Breast epithelium (tissue), 4 donors: Measurements from ENCODE around the gene SERPINI1. TPM values are rescaled to one million over a fixed set of nuclear protein-coding genes. Genes with fewer than 3 reads are reported as not detected.
"Not testable (repeated sequence)": the region's sequence is repeated elsewhere in the genome, so short reads cannot be mapped to it uniquely, and the experiment has no call there.

Experiments
- DNase-seq, 2 donors: peaks; one replicate each; pipeline ENCODE4 v3.0.0-alpha.2; 2019; ENCODE audit warnings: low spot score in 2 of 2
- H3K27ac ChIP-seq, 2 donors: fragments of 200-600 bp; sonication (generic) in 1 of 2; one replicate each; pipeline ENCODE4 v1.5.1; 2016 to 2019; ENCODE audit warnings: mild to moderate bottlenecking in 1 of 2
- H3K27me3 ChIP-seq, 2 donors: fragments of 200-600 bp; sonication (generic) in 1 of 2; one replicate each; pipeline versions ENCODE4 v1.5.1 to v1.6.0; 2017 to 2019; ENCODE audit warnings: control low read depth in 1 of 2, mild to moderate bottlenecking in 1 of 2
- H3K36me3 ChIP-seq: fragments of 200-600 bp; one replicate; pipeline ENCODE4 v1.5.1; 2019
- H3K4me1 ChIP-seq, 2 donors: fragments of 200-600 bp; sonication (generic); one replicate each; pipeline ENCODE4 v1.5.1; 2016 to 2019; ENCODE audit warnings: control low read depth in 1 of 2
- H3K4me3 ChIP-seq, 3 donors: fragments of 200-600 bp; sonication (generic); 1 replicate in 2 of 3; 2 replicates in 1 of 3; pipeline ENCODE4 v1.5.1; 2016 to 2019; ENCODE audit warnings: mild to moderate bottlenecking in 3 of 3, moderate library complexity in 2 of 3
- H3K9me3 ChIP-seq, 2 donors: fragments of 200-600 bp; sonication (generic) in 1 of 2; one replicate each; pipeline ENCODE4 v1.5.1; 2016 to 2019; ENCODE audit warnings: control low read depth in 1 of 2
- CTCF ChIP-seq, 3 donors: fragments of 450-650 bp; IDR thresholded peaks; one replicate each; pipeline ENCODE4 v1.5.1; 2016 to 2017; ENCODE audit warnings: antibody characterized with exemption in 3 of 3, mild to moderate bottlenecking in 3 of 3, moderate library complexity in 3 of 3
- POLR2A ChIP-seq: fragments of 450-650 bp; IDR thresholded peaks from one replicate; pipeline ENCODE4 v1.6.1; 2016; ENCODE audit warnings: antibody characterized with exemption, mild to moderate bottlenecking, moderate library complexity
- POLR2AphosphoS5 ChIP-seq, 3 donors: sonication (generic); formaldehyde crosslinking; IDR thresholded peaks; one replicate each; pipeline ENCODE4 v1.6.1; 2017; ENCODE audit warnings: antibody characterized with exemption in 3 of 3
- intact Hi-C: fragments of 100-400 bp; cut with DNase I; formaldehyde crosslinking; loops from one replicate; pipeline ENCODE4 v1.15.1; 2023; ENCODE audit warnings: low total_unique reads
- total RNA-seq, 3 donors: library from RNA; depleted of rRNA; stranded (reverse); fragments of >200 nt; gene quantifications; one replicate each; pipeline ENCODE4 v1.1.0, GENCODE V29; 2016

The SERPINI1 gene
- total RNA-seq, 3 donors from 2014 or later: 4.3 to 10.8 (median 6.3) TPM

GRCh38 chr3:167821248-167821805 lies 85.8 kb downstream of the SERPINI1 start:
- Histone ChIP-seq H3K4me1 (no peaks in the 10 kb centered on the region), H3K27me3 (no peaks in the 10 kb centered on the region), H3K4me3 (no peak overlapping the region), H3K36me3 (no peaks in the 10 kb centered on the region), H3K9me3 (no peaks in the 10 kb centered on the region), H3K27ac (no peak overlapping the region)
- intact Hi-C loops: no loop called here
- no peak for TF ChIP-seq CTCF (IDR thresholded peaks at IDR 0.05)
- no peak for TF ChIP-seq POLR2AphosphoS5 (IDR thresholded peaks at IDR 0.05)
- TF ChIP-seq POLR2A: no peak
- no peak for DNase-seq

- no peak for TF ChIP-seq POLR2A
- TF ChIP-seq POLR2AphosphoS5 (IDR thresholded peaks at IDR 0.05): no peak
- no peak for TF ChIP-seq CTCF (IDR thresholded peaks at IDR 0.05)
- no peak for DNase-seq
- Histone ChIP-seq H3K9me3 (no peaks in the 10 kb centered on the region), H3K27me3 (no peaks in the 10 kb centered on the region), H3K27ac (no peak overlapping the region), H3K4me1 (no peaks in the 10 kb centered on the region), H3K4me3 (no peak overlapping the region), H3K36me3 (no peaks in the 10 kb centered on the region)
- intact Hi-C loops: no loop called here
These were observed 88.2 kb downstream of the SERPINI1 start for GRCh38 chr3:167823738-167824137.

DNA sequence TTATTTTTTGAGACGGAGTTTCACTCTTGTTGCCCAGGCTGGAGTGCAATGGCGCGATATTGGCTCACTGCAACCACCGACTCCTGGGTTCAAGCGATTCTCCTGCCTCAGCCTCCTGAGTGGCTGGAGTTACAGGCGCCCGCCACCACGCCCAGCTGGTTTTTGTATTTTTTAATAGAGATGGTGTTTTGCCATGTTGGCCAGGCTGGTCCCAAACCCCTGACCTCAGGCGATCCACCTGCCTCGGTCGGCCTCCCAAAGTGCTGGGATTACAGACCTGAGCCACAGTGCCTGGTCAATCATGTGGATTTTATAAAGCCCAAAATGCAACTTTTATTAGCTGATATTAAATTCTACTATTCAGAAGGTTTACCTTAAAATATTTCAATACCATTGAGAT lies 92.1 kb downstream of the SERPINI1 start:
- H3K4me3 ChIP-seq, H3K4me1 ChIP-seq, DNase-seq, H3K27me3 ChIP-seq, H3K36me3 ChIP-seq, H3K9me3 ChIP-seq, H3K27ac ChIP-seq, intact Hi-C loops: not testable (repeated sequence)

- Histone ChIP-seq H3K27ac (no peak overlapping the region), H3K4me3 (no peak overlapping the region), H3K9me3 (no peaks in the 10 kb centered on the region), H3K4me1 (no peaks in the 10 kb centered on the region), H3K27me3 (no peaks in the 10 kb centered on the region), H3K36me3 (no peaks in the 10 kb centered on the region)
- intact Hi-C loops: no loop called here
- no peak for DNase-seq
- TF ChIP-seq POLR2A: no peak
- TF ChIP-seq CTCF (IDR thresholded peaks at IDR 0.05): no peak
- no peak for TF ChIP-seq POLR2AphosphoS5 (IDR thresholded peaks at IDR 0.05)
These were observed 93.5 kb downstream of the SERPINI1 start for GRCh38 chr3:167829071-167829470.

- Histone ChIP-seq H3K4me3 (no peak overlapping the region), H3K9me3 (no peaks in the 10 kb centered on the region), H3K27me3 (no peaks in the 10 kb centered on the region), H3K27ac (no peak overlapping the region), H3K4me1 (no peaks in the 10 kb centered on the region), H3K36me3 (no peaks in the 10 kb centered on the region)
- no peak for DNase-seq
- TF ChIP-seq POLR2A: no peak
- no peak for TF ChIP-seq CTCF (IDR thresholded peaks at IDR 0.05)
- no peak for TF ChIP-seq POLR2AphosphoS5 (IDR thresholded peaks at IDR 0.05)
- intact Hi-C loops: no loop called here
These were observed 94.5 kb downstream of the SERPINI1 start for GRCh38 chr3:167830007-167830406.

DNA sequence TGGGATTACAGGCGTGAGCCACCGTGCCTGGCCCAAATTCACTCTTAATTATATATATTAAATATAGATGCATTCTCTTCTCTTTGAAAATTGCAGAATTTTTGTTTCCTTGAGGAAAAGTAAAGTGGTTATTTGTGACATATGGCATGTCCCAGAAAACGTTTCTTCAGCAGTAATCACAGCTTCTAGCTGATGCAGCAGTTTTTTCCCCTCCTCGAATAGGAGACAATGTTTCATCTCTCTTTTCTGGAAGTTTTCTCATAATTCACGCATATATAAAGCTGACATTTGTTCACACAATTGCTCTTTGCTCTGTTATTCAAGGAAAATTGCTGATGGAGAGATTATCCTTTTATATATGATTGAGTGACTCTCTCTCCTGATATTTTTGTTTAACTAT lies 99.8 kb downstream of the SERPINI1 start:
- TF ChIP-seq POLR2AphosphoS5 (IDR thresholded peaks at IDR 0.05): no peak
- TF ChIP-seq CTCF (IDR thresholded peaks at IDR 0.05): no peak
- TF ChIP-seq POLR2A: no peak
- Histone ChIP-seq H3K4me3 (no peak overlapping the region), H3K9me3 (no peaks in the 10 kb centered on the region), H3K4me1 (no peaks in the 10 kb centered on the region), H3K27ac (no peak overlapping the region), H3K27me3 (no peaks in the 10 kb centered on the region), H3K36me3 (no peaks in the 10 kb centered on the region)
- DNase-seq: no peak
- intact Hi-C loops: no loop called here
